Omental fat pad (tissue), 4 donors: ENCODE data around the gene PRLR. TPM values are rescaled to one million over a fixed set of nuclear protein-coding genes. Genes with fewer than 3 reads are reported as not detected.

Experiments used
- ATAC-seq: fragments of 150-250 bp; one replicate; pipeline ENCODE4 v1.9.1; 2016; ENCODE audit warnings: mild to moderate bottlenecking, moderate library complexity; ENCODE audit not compliant: low FRiP score
- DNase-seq: peaks from one replicate; pipeline ENCODE4 v3.0.0-alpha.2; 2019; ENCODE audit warnings: low spot score
- CTCF ChIP-seq, 3 donors: fragments of 450-650 bp; IDR thresholded peaks; one replicate each; pipeline ENCODE4 v1.5.1; 2016 to 2017; ENCODE audit warnings: antibody characterized with exemption in 3 of 3, mild to moderate bottlenecking in 3 of 3, moderate library complexity in 2 of 3
- total RNA-seq, 4 donors: library from RNA; depleted of rRNA; stranded (reverse); fragments of >200 nt; gene quantifications; one replicate each; pipeline ENCODE4 v1.1.0, GENCODE V29; 2016

Gene PRLR
- total RNA-seq, 4 donors from 2014 or later = 0.38 to 2.4 (median 0.90) TPM

- no peak for ATAC-seq
- no peak for DNase-seq
- TF ChIP-seq CTCF (IDR thresholded peaks at IDR 0.05) = no peak
Measured at GRCh38 chr5:35152733-35153132, 77.6 kb downstream of the PRLR start.

- no peak for TF ChIP-seq CTCF (IDR thresholded peaks at IDR 0.05)
- ATAC-seq (no peak), DNase-seq (no peak)
Measured at GRCh38 chr5:35151146-35151920, 79.0 kb downstream of the PRLR start.

DNA sequence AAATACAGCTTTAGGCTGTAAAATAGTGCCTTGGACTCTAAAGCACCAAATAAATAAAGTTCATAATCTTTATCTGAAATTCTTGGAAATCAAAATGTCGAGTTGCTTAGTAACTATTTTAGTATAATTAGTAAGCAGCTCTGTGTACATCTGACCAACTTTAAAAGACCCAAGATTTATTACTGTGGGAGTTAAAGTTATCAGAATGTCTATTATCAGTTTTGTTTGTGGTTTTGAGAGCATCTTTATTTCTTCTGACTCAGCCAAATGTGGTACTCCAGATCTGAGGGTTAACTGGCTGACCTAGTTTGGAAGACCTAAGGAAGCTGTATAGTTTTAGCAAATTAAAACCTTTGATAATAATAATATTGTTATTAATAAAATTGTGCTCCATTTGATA, 81.2 kb downstream of the PRLR start:
- DNase-seq (no peak), ATAC-seq (no peak)
- TF ChIP-seq CTCF (IDR thresholded peaks at IDR 0.05) = no peak

GRCh38 chr5:35146406-35146805, 83.9 kb downstream of the PRLR start:
- no peak for ATAC-seq
- DNase-seq = no peak
- TF ChIP-seq CTCF (IDR thresholded peaks at IDR 0.05) = no peak

DNA sequence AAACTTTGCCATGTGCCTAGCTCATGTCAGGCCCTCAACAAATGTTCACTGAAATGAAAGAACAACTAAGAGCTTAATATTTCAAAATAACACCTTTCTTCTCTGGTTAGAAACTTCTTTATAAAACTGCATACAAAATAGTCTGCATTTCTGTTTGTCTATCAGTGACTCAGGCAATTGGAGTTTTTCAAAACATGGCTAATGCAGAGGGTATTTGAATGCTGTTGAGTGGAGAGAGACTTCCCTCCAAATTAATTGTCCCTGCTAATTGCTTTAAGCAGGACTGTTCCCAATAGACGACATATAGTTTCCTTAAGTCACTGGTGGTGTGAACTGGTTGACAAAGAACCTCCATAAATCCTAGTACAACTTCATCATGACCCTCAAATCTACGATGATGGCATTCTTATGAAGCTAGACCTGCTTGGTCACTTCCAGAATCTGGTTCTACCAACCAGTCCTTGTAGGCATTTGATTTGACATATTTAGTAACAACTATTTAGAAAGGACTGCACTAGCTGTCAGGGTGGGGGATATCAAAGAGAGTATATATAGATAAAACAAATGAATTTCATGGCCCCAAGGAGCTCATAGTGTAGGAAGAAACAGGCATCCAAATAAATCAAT, 84.5 kb downstream of the PRLR start:
- ATAC-seq (no peak), DNase-seq (no peak)
- no peak for TF ChIP-seq CTCF (IDR thresholded peaks at IDR 0.05)

DNA sequence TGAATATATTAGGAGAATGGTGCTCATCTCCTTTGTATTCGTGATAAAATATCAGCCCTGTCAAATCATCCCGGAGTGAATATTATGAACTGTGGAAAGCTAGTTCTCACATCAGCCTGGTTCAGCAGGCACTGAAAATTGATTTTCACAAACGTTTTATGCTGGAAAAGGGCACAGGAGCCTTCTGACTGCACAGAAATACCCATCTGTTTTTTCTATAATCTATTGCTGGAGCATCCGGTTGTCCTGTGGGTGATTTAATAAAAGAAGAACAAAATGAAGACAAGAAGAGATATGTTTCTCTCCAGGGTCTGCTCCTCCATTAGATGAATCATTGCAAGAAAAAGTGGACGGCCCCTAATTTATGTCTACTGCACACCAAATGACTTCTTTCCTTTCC, 85.3 kb downstream of the PRLR start:
- DNase-seq (no peak), ATAC-seq (no peak)
- TF ChIP-seq CTCF (IDR thresholded peaks at IDR 0.05) = no peak

DNA sequence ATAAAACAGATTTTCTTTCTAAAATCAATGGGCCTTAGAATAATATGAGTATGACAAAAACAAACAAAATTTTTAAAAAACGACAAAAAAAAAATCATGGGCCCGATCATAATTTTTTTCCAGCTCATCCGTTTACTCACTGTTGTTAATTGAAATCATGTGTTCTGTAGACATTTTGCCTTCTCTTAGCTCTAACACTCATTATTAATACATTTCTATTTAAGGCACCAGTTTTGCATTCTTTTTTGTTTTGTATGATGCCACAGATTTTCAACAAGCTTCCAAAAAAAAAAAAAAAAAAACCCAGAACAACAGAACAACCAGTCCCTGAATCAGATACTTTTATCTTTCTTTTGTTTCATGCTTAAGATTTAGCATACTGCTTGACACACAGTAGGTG, 86.4 kb downstream of the PRLR start:
- DNase-seq (no peak), ATAC-seq (no peak)
- no peak for TF ChIP-seq CTCF (IDR thresholded peaks at IDR 0.05)
